ENCODE measurements around the gene AK9.

The AK9 gene

GRCh38 chr6:109512271-109512817 is 178.7 kb downstream of the AK9 start:
- TF ChIP-seq EZH2phosphoT487 (IDR thresholded peaks at IDR 0.05; ENCODE audit: borderline replicate concordance) (no peak), CTCF (conservative IDR thresholded peaks at IDR 0.05; ENCODE audit: low read length) (no peak)
- Histone ChIP-seq H3K79me2 (ENCODE audit: insufficient read depth, low read length) (no peaks in the 10 kb centered on the region), H3K4me3 (ENCODE audit: low read length, poor library complexity, severe bottlenecking) (no peak overlapping the region), H3K4me1 (ENCODE audit: insufficient read depth, low read length, poor library complexity, severe bottlenecking) (peaks cover 37% of the 10 kb centered on the region), H3K27me3 (ENCODE audit: insufficient read depth, low read length, poor library complexity, severe bottlenecking) (no peaks in the 10 kb centered on the region), H4K20me1 (ENCODE audit: insufficient read depth, low read length, poor library complexity, severe bottlenecking) (no peaks in the 10 kb centered on the region), H3K36me3 (ENCODE audit: insufficient read depth, low read length) (no peaks in the 10 kb centered on the region), H2AFZ (ENCODE audit: low read length) (no peak overlapping the region), H3K9me2 (replicated peaks; ENCODE audit: low read depth, low read length) (no peaks in the 10 kb centered on the region), H3K4me2 (ENCODE audit: low read depth, low read length, poor library complexity, severe bottlenecking) (no peak overlapping the region), H3F3A (ENCODE audit: low read depth) (no peaks in the 10 kb centered on the region; the same call in 1 of the 2 replicates), H3K9ac (ENCODE audit: low read depth, low read length, poor library complexity, severe bottlenecking) (no peak overlapping the region), H3K9me3 (ENCODE audit: insufficient read depth, low read depth, low read length) (peaks cover 9% of the 10 kb centered on the region; the same call in 1 of the 2 replicates)

- no peak for TF ChIP-seq CTCF (conservative IDR thresholded peaks at IDR 0.05; ENCODE audit: low read length)
- no peak for TF ChIP-seq EZH2phosphoT487 (IDR thresholded peaks at IDR 0.05; ENCODE audit: borderline replicate concordance)
- Histone ChIP-seq H3K9ac (ENCODE audit: low read depth, low read length, poor library complexity, severe bottlenecking) (no peak overlapping the region), H3K79me2 (ENCODE audit: insufficient read depth, low read length) (no peaks in the 10 kb centered on the region), H3K4me2 (ENCODE audit: low read depth, low read length, poor library complexity, severe bottlenecking) (no peak overlapping the region), H3K9me2 (replicated peaks; ENCODE audit: low read depth, low read length) (no peaks in the 10 kb centered on the region), H3K9me3 (ENCODE audit: insufficient read depth, low read depth, low read length) (peaks cover 9% of the 10 kb centered on the region; the same call in 1 of the 2 replicates), H3K36me3 (ENCODE audit: insufficient read depth, low read length) (no peaks in the 10 kb centered on the region), H3K27me3 (ENCODE audit: insufficient read depth, low read length, poor library complexity, severe bottlenecking) (no peaks in the 10 kb centered on the region), H3F3A (ENCODE audit: low read depth) (no peaks in the 10 kb centered on the region; the same call in 1 of the 2 replicates), H2AFZ (ENCODE audit: low read length) (no peak overlapping the region), H4K20me1 (ENCODE audit: insufficient read depth, low read length, poor library complexity, severe bottlenecking) (no peaks in the 10 kb centered on the region), H3K4me1 (ENCODE audit: insufficient read depth, low read length, poor library complexity, severe bottlenecking) (peaks cover 32% of the 10 kb centered on the region), H3K4me3 (ENCODE audit: low read length, poor library complexity, severe bottlenecking) (no peak overlapping the region)
Observed at GRCh38 chr6:109511832-109512231, 179.2 kb downstream of the AK9 start.

- Histone ChIP-seq H3K79me2 (ENCODE audit: insufficient read depth, low read length) (no peaks in the 10 kb centered on the region), H3K36me3 (ENCODE audit: insufficient read depth, low read length) (no peaks in the 10 kb centered on the region), H3K4me2 (ENCODE audit: low read depth, low read length, poor library complexity, severe bottlenecking) (no peak overlapping the region), H3F3A (ENCODE audit: low read depth) (no peaks in the 10 kb centered on the region), H2AFZ (ENCODE audit: low read length) (no peak overlapping the region), H3K4me3 (ENCODE audit: low read length, poor library complexity, severe bottlenecking) (no peak overlapping the region), H3K9ac (ENCODE audit: low read depth, low read length, poor library complexity, severe bottlenecking) (no peak overlapping the region), H3K9me3 (ENCODE audit: insufficient read depth, low read depth, low read length) (peaks cover 9% of the 10 kb centered on the region; the same call in 1 of the 2 replicates), H3K9me2 (replicated peaks; ENCODE audit: low read depth, low read length) (no peaks in the 10 kb centered on the region), H4K20me1 (ENCODE audit: insufficient read depth, low read length, poor library complexity, severe bottlenecking) (no peaks in the 10 kb centered on the region), H3K4me1 (ENCODE audit: insufficient read depth, low read length, poor library complexity, severe bottlenecking) (peaks cover 17% of the 10 kb centered on the region), H3K27me3 (ENCODE audit: insufficient read depth, low read length, poor library complexity, severe bottlenecking) (no peaks in the 10 kb centered on the region)
- TF ChIP-seq EZH2phosphoT487 (IDR thresholded peaks at IDR 0.05; ENCODE audit: borderline replicate concordance) (no peak), CTCF (conservative IDR thresholded peaks at IDR 0.05; ENCODE audit: low read length) (no peak)
Observed at GRCh38 chr6:109510358-109510757, 180.6 kb downstream of the AK9 start.
